Epidermal melanocyte (primary cell): Measurements from ENCODE around the gene TBX3.

ENCODE experiments used
- DNase-seq: peaks from one replicate; pipeline ENCODE4 v3.0.0; 2011; ENCODE audit warnings: low spot score; ENCODE audit not compliant: insufficient read length

Gene TBX3

DNA sequence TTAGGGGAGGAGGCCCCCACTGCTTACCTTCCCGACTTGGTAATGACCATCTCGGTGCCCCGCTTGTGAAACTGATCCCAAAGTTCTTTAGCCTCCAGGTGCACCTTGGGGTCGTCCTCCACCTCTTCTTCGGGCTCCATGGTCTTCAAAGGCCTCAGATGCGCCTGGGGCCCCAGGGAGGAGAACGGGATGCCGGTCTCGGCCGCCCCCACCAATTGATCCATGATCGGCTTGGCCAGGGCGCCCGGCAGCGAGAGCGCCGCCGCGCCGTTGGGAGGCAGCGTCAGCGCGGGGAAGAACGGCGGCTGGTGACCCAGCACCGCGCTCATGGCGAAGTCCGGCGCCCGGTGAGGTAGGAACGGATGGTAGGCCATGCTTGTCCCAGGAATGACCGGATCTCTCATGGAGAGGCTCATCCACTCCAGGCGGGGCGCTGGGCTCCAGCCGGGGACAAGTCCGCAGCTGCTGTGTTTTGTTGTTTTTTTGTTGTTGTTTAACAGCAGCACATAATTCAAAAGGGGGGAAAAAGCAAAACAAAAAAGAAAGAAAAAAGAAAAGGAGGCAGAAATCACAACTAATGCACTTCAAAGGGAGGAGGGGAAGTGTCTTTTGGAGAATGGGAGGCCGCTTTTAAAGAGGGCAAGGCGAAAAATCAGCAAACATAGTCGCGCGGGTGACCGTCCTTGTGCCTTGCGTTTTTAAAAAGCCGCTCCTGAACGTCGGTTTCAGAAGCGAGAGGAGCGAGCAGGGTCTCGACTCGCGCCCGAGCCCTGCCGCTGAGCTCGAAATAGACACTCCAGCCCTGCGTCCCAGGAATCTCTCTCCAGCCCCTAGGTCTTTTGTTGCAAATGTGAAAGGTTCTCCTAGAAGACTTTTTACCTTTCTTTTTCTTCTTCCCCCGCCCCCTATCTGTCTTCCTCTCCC is 928 bp downstream of the TBX3 start:
- DNase-seq, result no peak

DNA sequence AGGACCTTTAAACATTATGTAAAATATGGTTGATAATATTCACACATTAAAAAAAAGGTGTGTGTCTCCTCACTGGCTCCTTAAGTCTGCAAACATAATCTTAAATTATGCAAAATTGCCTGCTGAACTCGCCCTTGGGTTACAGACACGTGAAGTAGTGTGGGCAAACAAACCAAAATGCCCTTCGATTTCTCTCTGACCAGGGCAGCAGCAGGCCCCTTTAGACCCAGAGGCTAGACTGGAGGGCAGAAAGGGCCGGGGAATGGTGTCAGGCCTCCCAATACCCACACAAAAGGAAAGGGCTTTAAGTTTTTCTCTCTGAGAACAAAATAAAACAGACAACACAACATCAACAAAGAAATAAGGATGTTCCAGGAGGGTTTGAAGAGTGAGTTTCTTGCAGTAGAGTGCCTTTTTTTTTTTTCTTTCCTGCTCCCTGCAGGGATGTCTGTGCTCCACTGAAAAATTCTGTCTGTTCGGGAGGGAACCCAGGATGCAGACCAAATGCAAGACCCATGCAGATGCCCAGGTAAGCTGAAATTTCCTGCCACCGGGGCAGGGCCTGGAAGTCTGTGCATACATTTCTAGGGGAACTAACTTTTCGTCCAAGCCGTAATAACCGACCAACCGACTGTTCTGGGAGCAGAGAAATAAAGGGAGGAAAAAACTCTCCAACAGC is 1.7 kb downstream of the TBX3 start:
- DNase-seq, result no peak

DNA sequence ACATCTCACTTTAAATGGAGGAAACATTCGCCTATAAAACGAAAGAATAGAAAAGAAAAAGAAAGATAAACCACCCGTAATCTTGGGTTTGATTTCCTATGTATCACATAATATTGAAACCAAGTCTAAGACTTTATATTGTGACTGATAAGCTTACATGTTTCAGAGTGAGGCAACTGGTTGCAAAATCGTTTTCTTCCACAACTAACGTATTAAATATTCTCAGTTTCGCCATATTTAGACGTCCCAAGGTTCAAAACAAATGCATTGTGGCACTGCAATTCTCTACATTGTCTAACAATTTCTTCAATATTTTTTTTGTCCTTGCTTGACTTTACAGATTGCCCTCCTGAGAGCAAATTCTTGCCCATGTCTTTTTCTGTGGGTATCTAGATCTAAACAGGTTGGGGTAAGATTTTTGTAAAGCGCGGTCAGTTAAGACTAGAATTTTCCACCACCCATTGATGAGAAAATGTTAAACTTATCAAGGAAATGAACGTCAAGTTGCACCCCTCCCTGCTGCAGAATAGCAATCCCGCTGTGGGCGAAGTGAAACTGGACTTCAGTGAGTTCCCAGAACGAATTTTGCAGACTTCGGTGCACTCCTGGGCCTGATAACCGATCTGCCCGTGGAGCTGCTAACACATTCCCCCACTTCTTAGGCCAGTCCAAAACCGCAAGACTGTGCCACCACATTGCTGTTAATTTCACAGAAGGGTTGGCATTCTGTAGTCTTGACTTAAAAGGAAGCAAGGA is 2.7 kb downstream of the TBX3 start:
- DNase-seq, result no peak

DNA sequence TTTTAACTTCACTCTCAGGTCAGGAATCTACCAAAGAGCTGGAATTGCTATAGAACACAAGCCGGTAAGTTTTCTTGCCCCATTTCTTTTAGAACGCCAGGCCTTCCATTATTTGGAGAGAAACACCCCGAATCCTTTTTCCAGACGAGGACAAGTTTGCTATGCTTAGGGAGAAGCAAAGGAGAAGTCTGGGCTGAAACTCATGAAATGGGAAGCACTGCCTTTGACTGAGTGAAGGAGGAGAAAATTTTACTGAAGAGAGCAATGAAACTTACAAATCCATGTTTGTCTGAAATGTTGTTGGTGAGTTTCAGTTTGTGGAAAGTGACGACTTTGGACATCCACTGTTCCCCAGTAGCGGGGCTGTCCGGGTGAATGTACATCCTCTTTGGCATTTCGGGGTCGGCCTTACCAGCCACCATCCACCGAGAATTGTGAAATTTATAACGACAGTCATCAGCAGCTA is 3.3 kb downstream of the TBX3 start:
- no peak for DNase-seq

DNA sequence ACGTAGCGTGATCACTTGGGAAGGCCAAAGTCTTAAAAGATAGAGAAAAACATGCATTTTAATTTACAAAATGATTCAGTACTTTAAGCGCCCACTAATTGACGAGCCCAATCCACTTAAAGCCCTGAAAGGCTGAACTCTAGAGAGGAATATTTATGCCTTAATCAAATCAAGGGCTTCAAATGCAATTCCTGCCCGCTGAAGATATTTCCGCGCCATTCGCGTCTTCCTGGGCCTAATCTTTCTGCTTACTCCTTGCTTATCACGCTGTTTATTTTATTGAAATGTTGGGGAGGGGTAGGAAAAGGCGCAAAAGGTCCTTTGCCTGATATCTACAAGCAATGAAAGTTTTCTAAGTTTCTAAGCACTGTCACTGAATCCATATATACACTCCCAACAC is 4.0 kb downstream of the TBX3 start:
- DNase-seq, result no peak

DNA sequence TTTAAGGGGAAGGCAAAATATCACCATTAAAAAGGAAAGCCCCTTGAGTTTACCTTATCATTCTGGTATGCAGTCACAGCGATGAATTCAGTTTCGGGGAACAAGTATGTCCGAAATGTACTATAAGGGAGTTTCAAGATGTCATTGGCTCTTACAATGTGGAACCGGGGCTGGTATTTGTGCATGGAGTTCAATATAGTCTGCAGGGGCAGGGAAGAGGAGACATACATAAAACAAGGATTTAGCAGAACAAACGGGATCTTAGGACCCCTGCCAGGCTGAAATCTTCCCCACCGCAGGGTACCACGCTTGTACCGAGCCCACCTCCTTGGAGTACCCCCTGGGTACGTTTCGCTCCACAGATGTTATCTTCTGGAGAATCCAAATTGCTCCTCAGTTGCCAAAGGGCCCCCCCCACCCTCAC is 4.5 kb downstream of the TBX3 start:
- no peak for DNase-seq

DNA sequence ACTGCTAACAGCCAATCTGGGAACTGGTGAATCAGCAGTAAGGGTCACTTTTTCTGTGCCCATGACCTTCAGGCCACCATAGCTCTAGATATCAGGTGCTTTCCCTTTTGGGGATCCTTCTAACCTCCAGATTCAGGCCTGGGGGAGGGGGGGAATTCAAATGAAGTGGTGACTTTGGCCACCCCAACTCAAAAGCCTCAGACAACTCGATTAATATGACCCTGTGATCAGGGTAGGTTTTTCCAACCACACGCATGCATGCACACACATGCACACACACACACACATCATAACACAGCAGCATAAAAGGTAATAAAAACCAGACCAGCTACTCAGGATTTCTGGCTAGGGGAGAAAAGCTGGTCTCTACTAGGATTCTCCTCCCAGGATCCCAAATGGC is 5.3 kb downstream of the TBX3 start:
- DNase-seq, result no peak

DNA sequence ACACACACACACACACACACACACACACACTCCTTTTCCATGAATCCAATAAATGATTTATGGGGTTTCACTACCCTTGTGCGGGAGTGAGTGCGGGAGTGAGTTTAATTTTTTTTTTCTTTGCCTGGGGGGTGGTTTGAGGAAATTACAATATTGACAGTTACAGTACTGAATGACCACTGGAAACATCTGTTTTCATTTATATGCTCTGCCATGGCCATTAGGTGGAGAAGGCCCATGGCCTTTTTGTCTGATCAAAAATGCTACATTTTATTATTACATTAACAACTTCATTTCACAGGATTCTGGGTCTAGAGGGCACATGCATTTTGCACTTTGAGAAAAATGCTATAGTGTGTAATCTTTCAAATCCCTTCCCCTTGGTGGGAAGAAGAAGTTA is 5.9 kb downstream of the TBX3 start:
- no peak for DNase-seq

DNA sequence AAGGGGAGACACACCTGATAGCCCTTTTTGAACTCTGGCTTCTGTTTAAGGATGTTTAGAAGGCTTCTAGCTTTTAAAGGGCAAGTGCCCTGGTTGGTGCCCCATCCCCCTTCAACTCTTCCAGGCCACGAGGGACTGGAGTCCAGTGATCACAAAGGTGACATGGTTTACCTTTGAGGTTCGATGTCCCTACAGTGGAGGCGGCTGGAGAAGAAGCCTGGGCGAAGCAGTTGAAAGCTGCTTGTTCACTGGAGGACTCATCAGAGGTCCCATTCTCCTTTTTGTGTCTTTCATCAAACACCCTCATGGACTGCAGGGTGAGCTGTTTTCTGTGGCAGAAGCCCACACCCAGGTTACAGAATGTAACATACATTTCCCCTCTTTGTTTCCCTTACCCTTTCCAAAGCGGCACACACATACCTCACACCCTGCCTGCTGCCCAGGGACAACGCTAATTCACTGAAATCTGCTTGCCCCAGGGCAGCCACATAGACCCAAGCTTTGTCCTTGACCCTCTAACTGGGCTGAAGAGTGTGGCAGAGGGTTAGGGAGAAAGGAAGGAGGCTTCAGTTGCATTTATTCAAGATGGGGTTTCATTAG is 7.7 kb downstream of the TBX3 start:
- no peak for DNase-seq

DNA sequence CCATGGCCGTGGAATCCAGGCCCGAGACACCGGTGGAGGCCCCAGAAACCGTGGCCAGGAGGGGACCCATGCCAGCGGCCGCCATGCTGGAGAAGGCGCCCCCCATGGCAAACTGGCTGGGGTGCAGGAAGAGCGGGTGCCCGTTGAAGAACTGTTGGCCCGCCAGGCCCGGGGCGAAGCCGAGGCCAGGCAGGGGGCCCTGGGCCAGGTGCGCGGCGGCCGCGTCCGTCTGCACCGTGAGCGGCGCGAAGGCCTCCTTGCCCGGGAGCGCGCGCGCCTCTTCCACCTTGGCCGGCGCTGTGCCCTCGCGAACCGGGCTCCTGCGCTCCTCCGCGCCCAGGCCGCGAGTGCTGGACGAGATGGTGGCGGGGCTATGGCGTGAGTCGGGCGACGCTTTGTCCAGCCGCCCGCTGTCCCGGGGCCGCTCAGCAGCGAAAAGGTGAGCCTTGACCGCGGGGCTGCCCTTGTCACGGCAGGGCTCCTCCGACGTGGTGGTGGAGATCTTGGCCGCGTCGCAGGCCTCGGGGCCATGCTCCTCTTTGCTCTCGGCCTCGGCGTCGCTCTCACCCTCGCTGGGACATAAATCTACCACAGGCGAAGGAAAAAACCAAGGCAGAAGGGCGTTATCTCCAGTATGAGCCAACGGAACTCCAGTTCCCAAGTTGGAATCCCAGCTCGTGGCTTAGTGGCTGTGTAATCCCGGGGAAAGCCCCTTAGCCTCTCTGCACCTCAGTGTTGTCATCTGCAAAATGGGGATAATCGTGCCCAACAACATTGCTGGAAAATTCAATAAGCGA is 9.5 kb downstream of the TBX3 start:
- no peak for DNase-seq

DNA sequence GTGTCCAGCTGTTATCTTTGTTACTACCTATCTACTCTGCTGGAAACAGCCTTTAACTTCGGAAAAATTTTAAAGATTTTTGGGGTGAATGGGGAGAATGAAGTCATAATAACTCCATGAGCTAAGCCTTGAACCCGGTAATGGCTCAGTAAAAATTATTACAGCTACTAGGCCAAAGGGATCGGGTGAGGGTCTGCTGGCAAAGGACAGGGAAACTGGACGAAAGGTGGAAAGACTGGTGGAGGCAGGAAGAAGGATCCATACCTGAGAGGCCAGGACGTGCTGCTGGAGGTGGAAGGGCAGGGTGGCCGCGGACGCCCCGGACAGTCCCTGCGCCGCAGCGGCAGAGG is 10.1 kb downstream of the TBX3 start:
- DNase-seq, result no peak

DNA sequence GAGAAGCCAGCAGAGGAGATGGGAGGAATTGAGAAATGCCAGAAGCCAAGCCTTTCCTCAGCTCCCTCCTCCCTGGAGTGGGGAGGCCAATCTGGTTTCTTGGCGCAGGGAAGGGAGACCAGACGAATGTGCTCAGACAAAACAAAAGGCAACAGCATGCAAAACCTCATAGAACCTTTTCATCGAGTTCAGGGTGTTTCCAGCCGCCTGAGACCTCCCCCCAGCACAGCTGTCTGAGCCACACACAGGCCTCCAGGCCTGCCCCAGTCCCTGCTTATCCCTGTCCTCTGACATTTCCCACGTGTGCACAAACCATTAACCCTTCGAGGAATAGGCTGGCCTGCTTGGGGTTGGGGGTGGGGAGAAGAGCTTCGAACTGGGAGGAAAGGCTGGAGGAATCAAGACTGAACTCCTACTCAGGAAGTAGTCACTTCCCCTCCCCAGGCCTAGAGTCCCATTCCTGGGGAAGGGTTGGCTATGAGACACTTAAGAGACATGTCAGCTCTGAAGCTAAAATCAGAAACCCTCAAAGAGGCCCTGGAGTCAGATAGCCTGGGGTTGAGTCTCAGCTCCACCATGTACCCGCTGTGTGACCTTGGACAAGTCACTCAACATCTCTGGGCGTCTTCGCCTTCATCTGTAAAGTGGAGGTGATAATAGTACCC is 10.7 kb downstream of the TBX3 start:
- peak; percentile 70 for DNase-seq

DNA sequence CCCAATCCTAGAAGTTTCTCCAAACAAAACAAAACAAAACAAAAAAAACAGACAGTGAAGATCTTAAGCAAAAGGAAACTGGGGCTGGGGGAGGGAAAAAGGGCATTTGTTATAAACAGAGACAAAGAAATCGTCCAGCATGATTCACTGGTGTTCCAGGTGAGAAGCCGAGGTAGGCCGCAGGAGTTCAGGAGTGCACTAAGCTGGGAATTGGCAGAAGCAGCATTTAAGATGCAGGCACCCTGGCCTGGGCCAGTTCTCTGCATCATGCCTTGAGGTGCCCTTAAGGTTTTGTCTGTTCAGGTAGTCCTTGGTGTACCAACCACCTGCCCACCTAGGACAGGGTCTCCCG is 11.2 kb downstream of the TBX3 start:
- DNase-seq, result no peak

DNA sequence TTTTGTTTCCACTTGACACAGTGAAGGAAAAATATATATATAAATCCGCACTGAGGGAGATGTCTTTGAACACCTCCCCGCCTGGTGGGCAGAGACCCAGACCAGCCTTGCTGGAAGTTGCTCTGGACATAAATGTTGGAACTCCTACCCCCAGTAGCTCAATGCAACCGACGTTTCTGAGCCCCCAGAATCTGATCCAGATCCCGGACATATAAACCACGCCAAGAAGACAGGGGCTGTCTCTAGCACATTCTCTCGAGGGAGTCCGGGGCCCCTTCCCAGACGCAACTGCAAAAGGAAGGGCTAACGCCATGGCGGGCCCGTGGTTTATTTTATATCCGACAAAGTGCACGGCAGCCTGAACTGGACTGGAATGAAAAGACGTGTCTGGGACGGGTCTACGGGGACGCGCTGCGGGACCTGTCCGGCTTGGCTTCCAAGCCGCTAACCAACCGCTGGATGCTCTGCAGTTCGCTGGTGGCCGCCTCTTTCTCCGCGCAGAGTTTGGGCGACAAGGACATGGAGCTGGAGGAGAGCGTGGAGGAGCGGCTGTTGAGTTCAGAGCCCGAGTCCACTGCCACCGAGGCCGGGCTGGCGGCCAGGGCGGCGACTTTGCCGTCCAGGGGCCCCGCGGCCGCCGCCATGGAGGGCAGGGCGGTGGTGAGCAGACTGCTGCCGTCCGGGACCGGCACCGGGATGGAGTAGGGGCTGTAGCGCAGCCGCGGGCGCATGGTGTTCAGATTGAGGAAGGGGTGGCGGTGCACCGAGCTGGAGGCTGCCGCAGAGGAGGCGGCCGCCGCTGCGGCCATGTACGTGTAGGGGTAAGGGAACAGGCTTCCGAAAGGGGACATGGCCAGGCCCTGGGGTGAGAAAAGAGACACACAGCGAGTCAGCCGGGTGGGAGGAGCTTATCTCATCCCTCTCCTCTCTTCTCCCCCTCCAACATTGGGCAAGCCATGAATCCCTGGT is 12.2 kb downstream of the TBX3 start:
- DNase-seq, result peak; percentile 42

DNA sequence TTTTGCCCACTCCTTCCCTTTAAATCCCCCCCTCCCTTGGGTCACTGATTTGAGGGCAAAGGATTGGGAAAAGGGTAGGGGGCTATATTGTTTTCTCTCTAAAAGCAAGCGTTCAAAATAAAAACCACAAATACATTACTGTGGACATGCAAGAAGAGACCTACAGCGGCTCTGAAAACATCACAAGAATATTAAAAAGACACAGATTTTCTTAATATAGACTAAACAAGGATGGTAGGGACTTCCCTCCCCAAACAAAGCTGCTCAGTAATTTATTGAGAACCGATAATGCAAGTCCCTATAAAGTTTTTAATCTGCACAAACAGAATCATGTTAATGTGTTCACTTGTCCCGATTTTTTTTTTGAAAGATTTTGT is 12.9 kb downstream of the TBX3 start:
- DNase-seq, result peak; percentile 7

DNA sequence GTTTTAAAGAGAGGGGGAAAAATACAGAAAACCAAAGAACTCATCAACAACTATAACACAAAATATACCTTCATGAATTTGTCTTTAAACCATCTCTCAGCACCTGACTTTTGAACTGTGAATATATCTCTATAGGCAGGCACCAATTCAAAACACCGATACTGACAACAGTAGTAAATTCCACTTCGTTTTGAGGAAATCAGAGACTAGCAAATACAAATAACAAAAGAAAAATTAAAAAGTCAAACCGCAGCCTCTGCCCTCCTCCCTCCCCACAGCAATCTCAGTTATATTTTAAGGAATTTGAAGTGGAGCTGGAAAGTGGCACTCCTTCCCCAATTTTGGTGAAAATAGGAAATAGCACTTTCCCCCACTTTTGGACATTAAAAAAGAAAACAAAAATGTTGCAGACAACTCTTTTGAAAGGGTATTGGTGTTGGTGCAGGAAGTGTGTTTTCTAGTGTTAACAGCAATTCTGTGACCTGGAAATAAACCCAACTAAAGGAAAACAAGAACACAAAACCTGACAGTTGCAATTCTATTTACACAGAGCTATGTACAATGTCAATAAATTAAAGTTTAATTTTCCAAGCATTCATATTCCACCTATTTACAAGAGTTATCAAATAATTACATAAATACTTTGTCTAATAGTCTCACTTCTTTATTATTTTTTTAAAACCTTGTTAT is 13.5 kb downstream of the TBX3 start:
- no peak for DNase-seq

DNA sequence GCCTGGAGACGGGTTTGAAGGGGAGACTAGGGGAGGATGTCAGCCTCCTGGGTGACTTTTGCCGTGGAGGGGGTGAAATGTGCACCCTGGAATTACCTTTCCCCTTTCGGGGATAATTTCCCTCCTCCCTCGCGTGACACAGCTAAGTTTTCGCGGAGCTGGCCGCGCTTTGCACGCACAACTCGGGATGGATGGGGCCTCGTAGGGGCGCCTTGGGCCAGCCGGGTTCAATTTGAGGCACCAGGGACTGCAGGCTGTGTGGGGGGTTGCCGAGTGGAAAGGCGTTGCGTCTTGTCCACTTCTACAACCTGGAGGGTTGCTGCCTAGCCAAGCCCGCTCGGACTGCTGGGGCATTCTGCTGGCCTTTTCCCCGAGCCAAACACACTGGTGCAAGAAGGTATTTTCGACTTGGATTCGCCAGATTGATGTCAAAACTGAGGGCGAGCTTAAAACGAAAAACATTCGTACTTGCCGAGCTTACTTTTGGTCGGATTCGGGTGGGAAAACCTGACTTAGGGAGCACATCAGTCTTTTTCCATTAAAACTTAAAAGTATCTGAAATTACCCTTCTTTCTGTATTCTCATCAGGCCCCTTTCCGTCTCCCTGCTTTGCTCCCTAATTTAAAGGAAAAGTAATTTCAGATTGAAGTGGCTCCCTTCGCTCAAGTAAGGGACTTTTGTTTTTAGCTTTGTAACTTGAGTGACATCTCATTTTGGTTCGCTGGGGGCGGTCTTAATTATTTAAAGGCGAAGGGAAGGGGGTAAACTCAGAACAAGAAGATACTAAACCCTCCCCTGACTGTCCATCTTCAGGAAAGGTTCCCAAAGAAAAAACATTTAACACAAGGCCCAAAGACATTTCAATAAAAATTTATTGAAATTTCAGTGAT is 14.3 kb downstream of the TBX3 start:
- DNase-seq, result no peak

DNA sequence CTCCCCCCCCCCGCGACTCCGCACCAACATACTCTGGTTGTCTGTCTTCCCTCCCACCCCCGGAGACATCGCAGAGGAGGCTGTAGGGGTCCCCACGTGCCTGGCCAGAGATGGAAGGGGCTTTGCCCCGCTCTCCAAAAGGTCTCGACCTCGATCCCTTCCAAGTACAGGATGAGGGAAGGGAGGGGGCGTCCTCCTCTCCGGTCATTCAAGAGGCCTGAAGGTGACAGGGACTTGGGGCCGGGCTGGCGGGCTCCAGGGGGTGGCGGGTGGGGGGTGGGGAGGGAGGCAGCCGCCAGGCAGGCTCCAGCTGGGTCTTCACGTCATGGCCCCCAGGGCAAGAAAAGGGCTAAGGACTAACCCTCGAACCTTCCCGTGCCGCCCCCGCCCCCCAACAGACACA is 15.1 kb downstream of the TBX3 start:
- DNase-seq, result no peak
